Breast epithelium (tissue), 4 donors: ENCODE data around the gene PDIA5. TPM values are rescaled to one million over a fixed set of nuclear protein-coding genes. Genes with fewer than 3 reads are reported as not detected.

Source experiments
- DNase-seq, 2 donors: peaks; one replicate each; pipeline ENCODE4 v3.0.0-alpha.2; 2019; ENCODE audit warnings: low spot score in 2 of 2
- H3K27ac ChIP-seq, 2 donors: fragments of 200-600 bp; sonication (generic) in 1 of 2; one replicate each; pipeline ENCODE4 v1.5.1; 2016 to 2019; ENCODE audit warnings: mild to moderate bottlenecking in 1 of 2
- H3K27me3 ChIP-seq, 2 donors: fragments of 200-600 bp; sonication (generic) in 1 of 2; one replicate each; pipeline versions ENCODE4 v1.5.1 to v1.6.0; 2017 to 2019; ENCODE audit warnings: control low read depth in 1 of 2, mild to moderate bottlenecking in 1 of 2
- H3K36me3 ChIP-seq: fragments of 200-600 bp; one replicate; pipeline ENCODE4 v1.5.1; 2019
- H3K4me1 ChIP-seq, 2 donors: fragments of 200-600 bp; sonication (generic); one replicate each; pipeline ENCODE4 v1.5.1; 2016 to 2019; ENCODE audit warnings: control low read depth in 1 of 2
- H3K4me3 ChIP-seq, 3 donors: fragments of 200-600 bp; sonication (generic); 1 replicate in 2 of 3; 2 replicates in 1 of 3; pipeline ENCODE4 v1.5.1; 2016 to 2019; ENCODE audit warnings: mild to moderate bottlenecking in 3 of 3, moderate library complexity in 2 of 3
- H3K9me3 ChIP-seq, 2 donors: fragments of 200-600 bp; sonication (generic) in 1 of 2; one replicate each; pipeline ENCODE4 v1.5.1; 2016 to 2019; ENCODE audit warnings: control low read depth in 1 of 2
- POLR2A ChIP-seq: fragments of 450-650 bp; IDR thresholded peaks from one replicate; pipeline ENCODE4 v1.6.1; 2016; ENCODE audit warnings: antibody characterized with exemption, mild to moderate bottlenecking, moderate library complexity
- POLR2AphosphoS5 ChIP-seq, 3 donors: sonication (generic); formaldehyde crosslinking; IDR thresholded peaks; one replicate each; pipeline ENCODE4 v1.6.1; 2017; ENCODE audit warnings: antibody characterized with exemption in 3 of 3
- intact Hi-C: fragments of 100-400 bp; cut with DNase I; formaldehyde crosslinking; loops from one replicate; pipeline ENCODE4 v1.15.1; 2023; ENCODE audit warnings: low total_unique reads
- total RNA-seq, 3 donors: library from RNA; depleted of rRNA; stranded (reverse); fragments of >200 nt; gene quantifications; one replicate each; pipeline ENCODE4 v1.1.0, GENCODE V29; 2016
- TF ChIP-seq, protein P1 (sequence below), 3 donors: fragments of 450-650 bp; IDR thresholded peaks; one replicate each; pipeline ENCODE4 v1.5.1; 2016 to 2017; ENCODE audit warnings: antibody characterized with exemption in 3 of 3, mild to moderate bottlenecking in 3 of 3, moderate library complexity in 3 of 3

PDIA5 gene
- total RNA-seq, 3 donors from 2014 or later = 10.7 to 26.5 (median 11.0) TPM

DNA sequence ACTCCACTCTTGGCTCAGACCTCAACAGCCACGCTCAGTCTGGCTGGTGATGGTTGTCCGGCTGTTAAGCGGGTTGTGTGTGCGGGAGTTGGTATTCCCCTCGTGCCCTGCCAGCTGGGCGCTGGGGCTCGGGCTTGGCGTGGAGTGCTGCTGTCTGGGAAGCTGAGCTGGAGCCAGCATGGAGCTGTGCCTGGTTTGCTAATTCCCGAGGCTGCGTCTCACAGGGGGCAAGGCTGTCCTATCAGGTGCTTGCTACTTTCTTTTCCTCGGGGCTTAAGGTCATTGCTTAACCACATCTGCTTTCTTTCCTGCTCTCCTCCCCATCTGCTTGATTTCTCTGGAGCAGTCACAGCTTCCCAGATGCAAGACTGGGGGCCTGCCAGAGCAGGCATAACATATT lies 29.9 kb downstream of the PDIA5 start:
- Histone ChIP-seq H3K4me1 (no peaks in the 10 kb centered on the region), H3K36me3 (no peaks in the 10 kb centered on the region), H3K9me3 (no peaks in the 10 kb centered on the region), H3K27me3 (no peaks in the 10 kb centered on the region), H3K27ac (no peak overlapping the region), H3K4me3 (no peak overlapping the region)
- TF ChIP-seq, protein P1, sequence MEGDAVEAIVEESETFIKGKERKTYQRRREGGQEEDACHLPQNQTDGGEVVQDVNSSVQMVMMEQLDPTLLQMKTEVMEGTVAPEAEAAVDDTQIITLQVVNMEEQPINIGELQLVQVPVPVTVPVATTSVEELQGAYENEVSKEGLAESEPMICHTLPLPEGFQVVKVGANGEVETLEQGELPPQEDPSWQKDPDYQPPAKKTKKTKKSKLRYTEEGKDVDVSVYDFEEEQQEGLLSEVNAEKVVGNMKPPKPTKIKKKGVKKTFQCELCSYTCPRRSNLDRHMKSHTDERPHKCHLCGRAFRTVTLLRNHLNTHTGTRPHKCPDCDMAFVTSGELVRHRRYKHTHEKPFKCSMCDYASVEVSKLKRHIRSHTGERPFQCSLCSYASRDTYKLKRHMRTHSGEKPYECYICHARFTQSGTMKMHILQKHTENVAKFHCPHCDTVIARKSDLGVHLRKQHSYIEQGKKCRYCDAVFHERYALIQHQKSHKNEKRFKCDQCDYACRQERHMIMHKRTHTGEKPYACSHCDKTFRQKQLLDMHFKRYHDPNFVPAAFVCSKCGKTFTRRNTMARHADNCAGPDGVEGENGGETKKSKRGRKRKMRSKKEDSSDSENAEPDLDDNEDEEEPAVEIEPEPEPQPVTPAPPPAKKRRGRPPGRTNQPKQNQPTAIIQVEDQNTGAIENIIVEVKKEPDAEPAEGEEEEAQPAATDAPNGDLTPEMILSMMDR (IDR thresholded peaks at IDR 0.05) = no peak
- TF ChIP-seq POLR2A (no peak), POLR2AphosphoS5 (IDR thresholded peaks at IDR 0.05) (no peak)
- no peak for DNase-seq
- intact Hi-C loops = no loop called here

- H3K36me3 ChIP-seq = no peaks in the 10 kb centered on the region
- H3K4me3 ChIP-seq = no peak overlapping the region
- H3K27ac ChIP-seq = no peak overlapping the region
- no peaks in the 10 kb centered on the region for H3K9me3 ChIP-seq
- TF ChIP-seq, protein P1 (IDR thresholded peaks at IDR 0.05) = no peak
- TF ChIP-seq POLR2A = no peak
- TF ChIP-seq POLR2AphosphoS5 (IDR thresholded peaks at IDR 0.05) = no peak
- H3K27me3 ChIP-seq = no peaks in the 10 kb centered on the region
- peak in 1 of 2 donors; percentile 24 for DNase-seq
- H3K4me1 ChIP-seq = no peaks in the 10 kb centered on the region
- intact Hi-C loops = no loop called here
These were observed 31.9 kb downstream of the PDIA5 start for GRCh38 chr3:123098426-123099330.

DNA sequence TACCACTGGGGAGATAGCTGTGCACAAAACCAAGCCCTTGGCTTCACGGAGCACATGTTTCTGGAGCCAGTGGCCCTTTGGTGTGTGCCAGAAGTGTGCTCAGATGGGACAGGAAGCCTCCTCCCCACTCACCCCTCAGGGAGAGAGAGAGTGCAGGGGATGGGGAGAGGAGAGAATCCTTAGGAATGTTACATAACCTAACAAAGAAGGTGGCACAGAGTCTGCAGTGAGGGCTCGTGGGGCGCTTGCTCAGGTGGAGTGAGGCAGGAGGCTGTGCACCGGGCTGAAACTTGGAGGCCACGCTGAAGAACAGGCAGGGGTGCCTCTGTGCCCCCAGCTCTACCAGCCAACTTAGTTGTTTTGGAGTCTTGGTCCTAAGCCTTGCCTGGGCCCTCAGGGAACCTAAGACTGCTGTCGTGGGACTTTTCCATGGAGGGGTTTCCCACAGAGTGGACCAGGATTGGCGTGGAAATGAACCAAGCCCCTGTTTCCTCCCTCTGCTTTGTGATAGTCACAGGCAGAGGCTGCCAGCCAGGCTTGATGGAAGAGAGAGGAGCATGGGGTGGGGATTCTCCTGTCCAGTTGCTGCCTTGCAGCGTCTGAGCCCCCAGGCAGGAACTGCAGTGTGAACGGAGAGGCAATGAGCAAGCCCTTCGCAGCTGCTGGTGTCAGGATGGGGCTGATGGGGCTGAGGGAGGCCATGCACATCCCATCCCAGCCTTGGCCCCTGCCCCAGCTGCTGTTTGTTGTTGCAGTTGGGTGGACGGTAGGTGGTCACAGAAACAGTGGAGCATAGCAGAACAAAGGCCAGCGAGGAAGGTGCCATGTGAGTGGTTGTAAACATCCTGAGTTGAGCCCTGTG lies 32.7 kb downstream of the PDIA5 start:
- Histone ChIP-seq H3K4me3 (no peak overlapping the region), H3K36me3 (no peaks in the 10 kb centered on the region), H3K27me3 (no peaks in the 10 kb centered on the region), H3K27ac (no peak overlapping the region), H3K9me3 (no peaks in the 10 kb centered on the region), H3K4me1 (no peaks in the 10 kb centered on the region)
- TF ChIP-seq POLR2A = no peak
- TF ChIP-seq, protein P1 (IDR thresholded peaks at IDR 0.05) = no peak
- TF ChIP-seq POLR2AphosphoS5 (IDR thresholded peaks at IDR 0.05) = no peak
- no peak for DNase-seq
- intact Hi-C loops = loop anchor here (5.0 to 10.0 kb wide), 2 partner anchors 915 to 1542 kb away; partner anchors contain the start of gene CASR

- intact Hi-C loops = loop anchor here (5.0 to 10.0 kb wide), 2 partner anchors 915 to 1543 kb away; partner anchors contain the start of gene CASR
- no peak for DNase-seq
- Histone ChIP-seq H3K4me3 (no peak overlapping the region), H3K4me1 (no peaks in the 10 kb centered on the region), H3K9me3 (no peaks in the 10 kb centered on the region), H3K27ac (no peak overlapping the region), H3K27me3 (no peaks in the 10 kb centered on the region), H3K36me3 (no peaks in the 10 kb centered on the region)
- no peak for TF ChIP-seq POLR2AphosphoS5 (IDR thresholded peaks at IDR 0.05)
- no peak for TF ChIP-seq POLR2A
- TF ChIP-seq, protein P1 (IDR thresholded peaks at IDR 0.05) = no peak
These were observed 33.5 kb downstream of the PDIA5 start for GRCh38 chr3:123100193-123100776.
